ENCODE results near the gene ZC3H6. TPM values are rescaled to one million over a fixed set of nuclear protein-coding genes. Genes with fewer than 3 reads are reported as not detected.
"Not testable (repeated sequence)": the region's sequence is repeated elsewhere in the genome, so short reads cannot be mapped to it uniquely, and the experiment has no call there.

ZC3H6 gene
- total RNA-seq, 4 donors from 2014 or later = 5.0 to 19.8 (median 7.3) TPM

DNA sequence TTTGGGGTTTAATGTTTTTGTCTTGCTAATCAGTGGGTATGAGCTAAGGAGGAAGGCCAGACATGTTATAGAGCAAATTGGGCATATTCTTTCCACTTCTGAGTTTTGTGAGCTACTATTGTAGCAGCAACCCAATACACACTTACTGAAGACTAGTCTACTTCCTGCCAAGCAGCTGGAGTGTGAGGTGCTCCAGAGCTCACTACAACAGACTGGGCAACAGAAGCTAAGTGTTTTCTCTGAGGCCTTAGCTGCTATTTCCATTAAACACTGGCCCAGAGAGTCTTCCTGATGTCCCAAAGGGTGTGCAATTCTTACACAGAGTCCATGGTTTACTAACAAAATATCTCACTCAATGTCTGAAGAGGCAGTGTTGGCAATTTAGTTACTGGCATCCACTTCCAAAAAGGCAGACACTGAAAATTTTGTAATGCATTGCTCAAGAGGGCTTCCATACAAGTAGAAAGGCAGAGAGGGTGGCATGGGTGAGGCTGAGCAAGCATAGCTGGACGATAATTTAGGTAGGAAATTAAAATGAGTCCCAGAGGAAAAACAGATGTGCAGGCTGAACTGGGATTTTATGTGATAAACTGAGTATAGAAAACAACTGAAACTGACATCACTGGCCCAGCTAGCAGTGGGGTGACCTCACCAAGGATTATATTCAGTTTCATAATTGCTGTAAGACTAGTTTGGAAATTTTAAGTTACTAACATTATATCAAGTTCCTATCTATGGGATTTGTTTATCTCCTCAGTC lies 68.6 kb downstream of the ZC3H6 start:
- TF ChIP-seq, protein P1, sequence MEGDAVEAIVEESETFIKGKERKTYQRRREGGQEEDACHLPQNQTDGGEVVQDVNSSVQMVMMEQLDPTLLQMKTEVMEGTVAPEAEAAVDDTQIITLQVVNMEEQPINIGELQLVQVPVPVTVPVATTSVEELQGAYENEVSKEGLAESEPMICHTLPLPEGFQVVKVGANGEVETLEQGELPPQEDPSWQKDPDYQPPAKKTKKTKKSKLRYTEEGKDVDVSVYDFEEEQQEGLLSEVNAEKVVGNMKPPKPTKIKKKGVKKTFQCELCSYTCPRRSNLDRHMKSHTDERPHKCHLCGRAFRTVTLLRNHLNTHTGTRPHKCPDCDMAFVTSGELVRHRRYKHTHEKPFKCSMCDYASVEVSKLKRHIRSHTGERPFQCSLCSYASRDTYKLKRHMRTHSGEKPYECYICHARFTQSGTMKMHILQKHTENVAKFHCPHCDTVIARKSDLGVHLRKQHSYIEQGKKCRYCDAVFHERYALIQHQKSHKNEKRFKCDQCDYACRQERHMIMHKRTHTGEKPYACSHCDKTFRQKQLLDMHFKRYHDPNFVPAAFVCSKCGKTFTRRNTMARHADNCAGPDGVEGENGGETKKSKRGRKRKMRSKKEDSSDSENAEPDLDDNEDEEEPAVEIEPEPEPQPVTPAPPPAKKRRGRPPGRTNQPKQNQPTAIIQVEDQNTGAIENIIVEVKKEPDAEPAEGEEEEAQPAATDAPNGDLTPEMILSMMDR (IDR thresholded peaks at IDR 0.05) = no peak
- no peak for TF ChIP-seq POLR2A (IDR thresholded peaks at IDR 0.05)
- Histone ChIP-seq H3K4me3 (no peak overlapping the region), H3K27ac (no peak overlapping the region), H3K4me1 (no peaks in the 10 kb centered on the region), H3K36me3 (no peaks in the 10 kb centered on the region), H3K27me3 (no peaks in the 10 kb centered on the region), H3K9me3 (no peaks in the 10 kb centered on the region)
- no peak for DNase-seq

DNA sequence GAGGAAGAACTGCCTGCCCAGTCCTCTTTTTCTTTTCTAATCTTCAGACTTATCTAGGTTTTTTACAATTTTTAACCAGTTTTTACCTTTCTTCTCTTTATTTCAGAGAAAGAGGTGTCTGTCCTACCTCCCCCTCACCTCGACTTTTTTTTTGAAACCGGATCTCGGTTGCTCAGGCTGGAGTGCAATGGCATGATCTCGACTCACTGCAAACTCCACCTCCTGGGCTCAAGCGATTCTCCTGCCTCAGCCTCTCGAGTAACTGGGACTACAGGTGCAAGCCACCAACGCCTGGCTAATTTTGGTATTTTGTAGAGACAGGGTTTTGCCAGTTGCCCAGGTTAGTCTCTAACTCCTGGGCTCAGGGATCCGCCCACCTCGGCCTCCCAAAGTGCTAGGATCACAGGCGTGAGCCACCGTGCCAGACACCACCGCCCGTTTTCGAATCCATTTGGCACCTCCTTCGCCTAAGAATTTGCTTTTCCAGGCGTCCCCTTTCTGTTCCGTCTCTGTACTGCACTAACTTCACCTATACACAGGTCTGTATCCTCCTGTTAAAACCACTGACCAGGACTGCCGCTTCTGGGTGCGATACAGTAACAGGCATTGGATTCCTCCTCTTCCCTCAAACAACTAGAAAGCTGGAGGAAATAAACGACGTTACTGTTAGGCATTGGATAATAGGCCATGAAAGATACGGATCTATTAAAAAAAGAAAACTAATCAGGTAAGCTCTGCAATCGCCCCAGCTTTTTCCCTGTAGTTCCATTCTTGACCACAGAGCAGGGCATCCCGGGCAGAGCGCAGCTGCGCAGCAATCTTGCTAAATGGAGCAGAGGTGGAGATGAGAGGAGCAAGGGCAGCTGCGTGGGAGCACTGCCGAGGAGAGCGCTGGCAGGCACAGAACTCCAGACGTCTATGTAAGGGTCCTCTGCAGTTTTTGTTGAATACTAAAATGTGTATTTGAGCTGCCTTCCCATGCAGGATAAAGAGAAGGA lies 69.9 kb downstream of the ZC3H6 start:
- Histone ChIP-seq H3K4me3 (no peak overlapping the region), H3K4me1 (no peaks in the 10 kb centered on the region), H3K9me3 (no peaks in the 10 kb centered on the region), H3K27me3 (no peaks in the 10 kb centered on the region), H3K27ac (no peak overlapping the region), H3K36me3 (no peaks in the 10 kb centered on the region)
- no peak for TF ChIP-seq POLR2A (IDR thresholded peaks at IDR 0.05)
- TF ChIP-seq, protein P1 (IDR thresholded peaks at IDR 0.05) = no peak
- no peak for DNase-seq

DNA sequence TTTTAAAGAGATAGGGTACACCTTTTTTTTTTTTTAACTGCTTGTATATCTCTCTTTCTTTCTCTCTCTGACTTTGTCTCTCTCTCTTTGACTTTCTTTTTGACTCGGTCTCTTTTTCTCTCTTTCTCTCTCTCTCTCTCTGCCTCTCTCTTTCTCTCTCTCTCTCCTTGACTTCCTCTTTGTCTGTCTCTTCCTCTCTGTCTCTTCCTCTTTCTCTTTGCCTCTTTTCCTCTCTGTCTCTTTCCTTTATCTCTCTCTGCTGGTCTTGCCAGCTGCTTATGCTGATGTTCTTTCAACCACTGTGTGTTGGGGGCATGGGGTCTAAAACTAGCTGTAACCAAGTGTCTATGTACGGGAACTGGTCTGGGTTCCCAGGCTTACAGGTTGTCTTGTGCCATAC lies 76.9 kb downstream of the ZC3H6 start:
- not testable (repeated sequence) for DNase-seq, H3K9me3 ChIP-seq, H3K27me3 ChIP-seq, H3K4me1 ChIP-seq, H3K27ac ChIP-seq, H3K36me3 ChIP-seq, H3K4me3 ChIP-seq

DNA sequence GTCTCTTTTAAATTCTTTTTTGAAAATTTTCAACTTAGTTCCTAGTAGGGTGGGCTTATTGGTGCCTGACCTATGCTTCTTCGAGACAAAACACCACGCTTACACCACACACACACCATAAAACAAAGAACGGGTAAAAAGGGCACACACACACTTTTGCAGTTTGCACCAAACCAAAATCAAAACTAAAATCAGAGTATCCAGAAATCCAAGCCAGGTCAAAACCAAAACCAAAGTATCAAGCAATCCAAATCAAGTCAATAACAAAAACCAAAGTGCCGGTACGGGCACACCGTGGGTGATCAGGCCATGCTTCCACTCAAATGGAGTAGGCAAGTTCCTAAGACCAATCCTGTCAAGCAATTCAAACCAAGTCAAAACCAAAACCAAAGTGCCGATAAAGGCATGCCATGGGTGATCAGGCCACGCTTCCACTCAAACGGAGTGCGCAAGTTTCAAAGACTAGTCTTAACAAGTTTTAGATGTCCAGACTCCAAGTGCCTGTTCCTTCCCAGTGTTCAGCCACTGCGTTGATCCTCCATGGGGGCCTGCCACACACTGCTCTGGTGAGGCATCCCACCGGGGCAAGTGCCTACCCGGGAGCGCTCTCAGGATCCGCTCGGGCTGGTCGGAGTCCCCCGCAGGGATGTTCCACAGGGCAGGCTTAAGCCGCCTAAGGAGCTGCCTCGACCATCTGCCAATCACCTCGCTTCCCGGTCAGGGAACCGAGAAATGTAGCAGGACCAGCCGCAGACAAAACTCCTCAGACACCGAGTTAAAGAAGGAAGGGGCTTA lies 77.6 kb downstream of the ZC3H6 start:
- not testable (repeated sequence) for H3K4me1 ChIP-seq

DNA sequence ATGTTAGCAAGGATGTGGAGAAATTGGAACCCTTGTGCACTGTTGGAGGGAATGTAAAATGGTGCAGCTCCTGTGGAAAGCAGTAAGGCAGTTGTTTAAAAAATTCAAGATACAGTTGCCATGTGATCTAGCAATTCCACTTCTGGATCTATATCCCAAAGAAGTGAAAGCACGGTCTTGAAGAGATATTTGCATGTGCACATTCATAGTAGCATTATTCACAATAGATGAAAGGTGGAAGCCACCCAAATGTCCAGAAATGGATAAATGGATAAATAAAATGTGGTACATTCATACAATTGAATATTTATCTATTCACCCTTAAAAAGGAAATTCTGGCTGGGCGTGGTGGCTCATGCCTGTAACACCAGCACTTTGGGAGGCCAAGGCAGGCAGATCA lies 78.9 kb downstream of the ZC3H6 start:
- not testable (repeated sequence) for H3K4me1 ChIP-seq, DNase-seq, H3K27ac ChIP-seq, H3K9me3 ChIP-seq, H3K4me3 ChIP-seq, H3K36me3 ChIP-seq, H3K27me3 ChIP-seq

More for the DNA sequence above, 77.6 kb downstream of the ZC3H6 start:
- H3K36me3 ChIP-seq, H3K27me3 ChIP-seq, H3K27ac ChIP-seq, H3K9me3 ChIP-seq, DNase-seq, H3K4me3 ChIP-seq: not testable (repeated sequence)

DNA sequence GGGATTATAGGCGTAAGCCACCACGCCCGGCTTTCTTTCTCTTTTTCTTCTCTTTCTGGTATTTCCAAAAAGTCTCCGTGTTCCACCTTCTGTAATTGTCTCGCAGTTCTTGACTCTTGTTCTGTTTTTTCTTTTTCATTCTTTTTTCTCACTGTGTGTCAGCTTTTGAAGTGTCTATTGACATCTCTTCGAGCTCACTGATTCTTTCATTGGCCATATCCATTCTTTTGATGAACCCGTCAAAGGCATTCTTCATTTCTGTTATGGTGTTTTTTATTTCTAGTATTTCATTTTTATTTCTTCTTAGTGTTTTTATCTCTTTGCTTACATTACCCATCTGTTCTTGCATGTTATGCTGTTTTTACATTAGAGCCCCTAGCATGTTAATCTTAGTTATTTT lies 84.7 kb downstream of the ZC3H6 start:
- not testable (repeated sequence) for H3K4me1 ChIP-seq, DNase-seq, H3K4me3 ChIP-seq, H3K9me3 ChIP-seq, H3K27ac ChIP-seq, H3K36me3 ChIP-seq, H3K27me3 ChIP-seq

Small RNA genes within 50 kb of the gene (small RNA-seq; reads per million reads assigned to genes)
- gene AC115115.1 = 0 reads per million in 2 donors

Other genes starting within 250 kb of the ZC3H6 start
- gene TMEM87B, start 220.3 kb upstream of the ZC3H6 start, total RNA-seq = 10 to 100 TPM; 22.3 to 85.6 (median 48.6) TPM
- 1 to 10 TPM in 3 of 4 donors, not detected in 1; 1.5 to 7.4 (median 1.9) TPM for gene FBLN7, start 137.2 kb upstream of the ZC3H6 start, total RNA-seq
- gene ZC3H8, start 20.6 kb upstream of the ZC3H6 start, total RNA-seq = 10 to 100 TPM; 21.9 to 92.4 (median 31.2) TPM
- 10 to 100 TPM; 16.8 to 82.5 (median 37.3) TPM for gene RGPD8, start 158.0 kb downstream of the ZC3H6 start, total RNA-seq
- 10 to 100 TPM in 3 of 4 donors, 1 to 10 TPM in 1; 6.8 to 15.7 (median 13.2) TPM for gene TTL, start 206.6 kb downstream of the ZC3H6 start, total RNA-seq